ENCODE data around the gene FTL.

FTL gene

DNA sequence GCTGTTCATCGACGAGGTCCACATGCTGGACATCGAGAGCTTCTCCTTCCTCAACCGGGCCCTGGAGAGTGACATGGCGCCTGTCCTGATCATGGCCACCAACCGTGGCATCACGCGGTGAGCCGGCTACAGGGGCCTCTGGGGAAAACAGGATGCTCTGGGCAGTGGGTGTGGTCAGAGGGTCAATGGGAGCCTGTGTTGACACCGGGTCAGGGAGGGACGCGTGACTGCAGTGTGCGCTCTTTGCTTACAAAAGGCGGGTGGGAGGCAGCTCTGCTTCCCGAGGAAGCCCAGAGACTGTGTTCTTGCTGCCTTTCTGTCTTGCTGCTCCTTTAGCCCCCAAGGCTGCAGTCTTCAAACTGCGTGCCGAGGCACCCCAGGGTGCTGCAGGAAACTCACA, 46.1 kb downstream of the FTL start:
- Histone ChIP-seq H3K27me3 (ENCODE audit: insufficient read depth, poor library complexity, severe bottlenecking) (no peaks in the 10 kb centered on the region), H3K27ac (replicated peaks) (no peak overlapping the region)
- TF ChIP-seq, protein P1, sequence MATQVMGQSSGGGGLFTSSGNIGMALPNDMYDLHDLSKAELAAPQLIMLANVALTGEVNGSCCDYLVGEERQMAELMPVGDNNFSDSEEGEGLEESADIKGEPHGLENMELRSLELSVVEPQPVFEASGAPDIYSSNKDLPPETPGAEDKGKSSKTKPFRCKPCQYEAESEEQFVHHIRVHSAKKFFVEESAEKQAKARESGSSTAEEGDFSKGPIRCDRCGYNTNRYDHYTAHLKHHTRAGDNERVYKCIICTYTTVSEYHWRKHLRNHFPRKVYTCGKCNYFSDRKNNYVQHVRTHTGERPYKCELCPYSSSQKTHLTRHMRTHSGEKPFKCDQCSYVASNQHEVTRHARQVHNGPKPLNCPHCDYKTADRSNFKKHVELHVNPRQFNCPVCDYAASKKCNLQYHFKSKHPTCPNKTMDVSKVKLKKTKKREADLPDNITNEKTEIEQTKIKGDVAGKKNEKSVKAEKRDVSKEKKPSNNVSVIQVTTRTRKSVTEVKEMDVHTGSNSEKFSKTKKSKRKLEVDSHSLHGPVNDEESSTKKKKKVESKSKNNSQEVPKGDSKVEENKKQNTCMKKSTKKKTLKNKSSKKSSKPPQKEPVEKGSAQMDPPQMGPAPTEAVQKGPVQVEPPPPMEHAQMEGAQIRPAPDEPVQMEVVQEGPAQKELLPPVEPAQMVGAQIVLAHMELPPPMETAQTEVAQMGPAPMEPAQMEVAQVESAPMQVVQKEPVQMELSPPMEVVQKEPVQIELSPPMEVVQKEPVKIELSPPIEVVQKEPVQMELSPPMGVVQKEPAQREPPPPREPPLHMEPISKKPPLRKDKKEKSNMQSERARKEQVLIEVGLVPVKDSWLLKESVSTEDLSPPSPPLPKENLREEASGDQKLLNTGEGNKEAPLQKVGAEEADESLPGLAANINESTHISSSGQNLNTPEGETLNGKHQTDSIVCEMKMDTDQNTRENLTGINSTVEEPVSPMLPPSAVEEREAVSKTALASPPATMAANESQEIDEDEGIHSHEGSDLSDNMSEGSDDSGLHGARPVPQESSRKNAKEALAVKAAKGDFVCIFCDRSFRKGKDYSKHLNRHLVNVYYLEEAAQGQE (IDR thresholded peaks at IDR 0.05; ENCODE audit: insufficient replicate concordance, low read depth), result no peak
- TF ChIP-seq GABPA (IDR thresholded peaks at IDR 0.05; ENCODE audit: low read depth), result no peak
- TF ChIP-seq SPI1 (IDR thresholded peaks at IDR 0.05; ENCODE audit: borderline replicate concordance, low read depth), result no peak
- TF ChIP-seq POLR2AphosphoS5 (IDR thresholded peaks at IDR 0.05; ENCODE audit: low read depth), result no peak
- TF ChIP-seq, protein P2, sequence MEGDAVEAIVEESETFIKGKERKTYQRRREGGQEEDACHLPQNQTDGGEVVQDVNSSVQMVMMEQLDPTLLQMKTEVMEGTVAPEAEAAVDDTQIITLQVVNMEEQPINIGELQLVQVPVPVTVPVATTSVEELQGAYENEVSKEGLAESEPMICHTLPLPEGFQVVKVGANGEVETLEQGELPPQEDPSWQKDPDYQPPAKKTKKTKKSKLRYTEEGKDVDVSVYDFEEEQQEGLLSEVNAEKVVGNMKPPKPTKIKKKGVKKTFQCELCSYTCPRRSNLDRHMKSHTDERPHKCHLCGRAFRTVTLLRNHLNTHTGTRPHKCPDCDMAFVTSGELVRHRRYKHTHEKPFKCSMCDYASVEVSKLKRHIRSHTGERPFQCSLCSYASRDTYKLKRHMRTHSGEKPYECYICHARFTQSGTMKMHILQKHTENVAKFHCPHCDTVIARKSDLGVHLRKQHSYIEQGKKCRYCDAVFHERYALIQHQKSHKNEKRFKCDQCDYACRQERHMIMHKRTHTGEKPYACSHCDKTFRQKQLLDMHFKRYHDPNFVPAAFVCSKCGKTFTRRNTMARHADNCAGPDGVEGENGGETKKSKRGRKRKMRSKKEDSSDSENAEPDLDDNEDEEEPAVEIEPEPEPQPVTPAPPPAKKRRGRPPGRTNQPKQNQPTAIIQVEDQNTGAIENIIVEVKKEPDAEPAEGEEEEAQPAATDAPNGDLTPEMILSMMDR (IDR thresholded peaks at IDR 0.05; ENCODE audit: insufficient read depth, low read length), result no peak

DNA sequence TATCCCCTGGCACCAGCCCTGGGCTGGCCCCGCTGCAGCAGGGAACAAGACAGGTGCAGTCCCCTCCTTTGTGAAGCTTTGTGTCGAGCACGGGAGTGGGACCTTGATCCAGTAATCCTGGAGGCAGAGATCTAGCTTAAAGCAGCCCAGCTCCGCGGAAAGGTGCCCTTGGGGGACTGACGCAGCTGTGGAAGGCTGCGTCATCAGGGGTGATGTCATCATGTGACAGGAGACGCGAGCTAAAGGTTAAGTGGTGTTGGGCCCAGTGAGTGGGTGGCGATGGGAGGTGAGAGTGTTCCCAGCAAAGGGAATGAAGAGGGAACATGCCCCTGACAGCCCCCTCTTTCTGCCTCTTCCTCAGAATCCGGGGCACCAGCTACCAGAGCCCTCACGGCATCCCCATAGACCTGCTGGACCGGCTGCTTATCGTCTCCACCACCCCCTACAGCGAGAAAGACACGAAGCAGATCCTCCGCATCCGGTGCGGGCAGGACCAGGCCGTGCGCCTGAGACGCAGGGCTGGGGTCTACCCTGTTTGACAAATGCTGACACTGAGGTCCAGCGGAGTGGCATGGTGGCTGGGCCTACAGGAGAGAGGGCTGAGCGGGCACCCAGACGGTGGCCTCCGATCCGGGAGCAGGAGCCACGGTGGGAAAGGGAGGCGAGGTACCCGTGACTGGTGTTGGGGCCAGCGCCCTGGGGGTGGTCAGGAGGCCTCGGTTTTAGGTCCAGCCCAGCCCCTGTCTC, 49.2 kb downstream of the FTL start:
- DNase-seq (ENCODE audit: low read depth in 1 of 2, low spot score in 1 of 2), result no peak
- TF ChIP-seq, protein P2 (IDR thresholded peaks at IDR 0.05; ENCODE audit: insufficient read depth, low read length), result no peak
- no peak for TF ChIP-seq POLR2AphosphoS5 (IDR thresholded peaks at IDR 0.05; ENCODE audit: low read depth)
- TF ChIP-seq GABPA (IDR thresholded peaks at IDR 0.05; ENCODE audit: low read depth), result no peak
- TF ChIP-seq, protein P1 (IDR thresholded peaks at IDR 0.05; ENCODE audit: insufficient replicate concordance, low read depth), result no peak
- TF ChIP-seq SPI1 (IDR thresholded peaks at IDR 0.05; ENCODE audit: borderline replicate concordance, low read depth), result no peak
- Histone ChIP-seq H3K27ac (replicated peaks) (no peak overlapping the region), H3K27me3 (ENCODE audit: insufficient read depth, poor library complexity, severe bottlenecking) (peaks cover 16% of the 10 kb centered on the region), H3K4me3 (replicated peaks; ENCODE audit: insufficient read depth, low read length) (no peak overlapping the region)

More for the DNA sequence above, 46.1 kb downstream of the FTL start:
- DNase-seq (ENCODE audit: low read depth in 1 of 2, low spot score in 1 of 2), result no peak
- H3K4me3 ChIP-seq (replicated peaks; ENCODE audit: insufficient read depth, low read length), result no peak overlapping the region

DNA sequence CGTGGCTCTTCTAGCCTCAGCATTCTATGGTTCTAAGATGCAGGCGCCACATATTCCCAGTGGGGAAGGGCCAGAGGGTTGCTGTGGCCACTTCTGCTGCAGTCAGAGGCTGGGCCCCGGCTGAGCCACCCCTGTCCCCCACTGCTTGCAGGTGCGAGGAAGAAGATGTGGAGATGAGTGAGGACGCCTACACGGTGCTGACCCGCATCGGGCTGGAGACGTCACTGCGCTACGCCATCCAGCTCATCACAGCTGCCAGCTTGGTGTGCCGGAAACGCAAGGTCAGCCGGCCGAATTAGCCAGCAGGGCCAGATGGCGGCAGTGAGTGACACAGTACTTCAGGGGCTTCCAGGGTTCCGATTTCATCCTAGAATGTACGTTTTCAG, 49.8 kb downstream of the FTL start:
- Histone ChIP-seq H3K27ac (replicated peaks) (no peak overlapping the region), H3K27me3 (ENCODE audit: insufficient read depth, poor library complexity, severe bottlenecking) (peaks cover 22% of the 10 kb centered on the region), H3K4me3 (replicated peaks; ENCODE audit: insufficient read depth, low read length) (no peak overlapping the region)
- DNase-seq (ENCODE audit: low read depth in 1 of 2, low spot score in 1 of 2), result no peak
- TF ChIP-seq SPI1 (IDR thresholded peaks at IDR 0.05; ENCODE audit: borderline replicate concordance, low read depth), result no peak
- no peak for TF ChIP-seq POLR2AphosphoS5 (IDR thresholded peaks at IDR 0.05; ENCODE audit: low read depth)
- TF ChIP-seq, protein P1 (IDR thresholded peaks at IDR 0.05; ENCODE audit: insufficient replicate concordance, low read depth), result no peak
- TF ChIP-seq, protein P2 (IDR thresholded peaks at IDR 0.05; ENCODE audit: insufficient read depth, low read length), result no peak
- TF ChIP-seq GABPA (IDR thresholded peaks at IDR 0.05; ENCODE audit: low read depth), result no peak
